K562 (cell line): Measurements from ENCODE around the gene FBP1.

Experiments used
- RFX7 ChIP-seq: fragments of 250-450 bp; sonication (Bioruptor Pico); IDR thresholded peaks from 2 replicates; pipeline ENCODE4 v1.5.1; 2021; ENCODE audit warnings: mild to moderate bottlenecking
- ZFP1 ChIP-seq: fragments of 450-650 bp; formaldehyde crosslinking; IDR thresholded peaks from 2 replicates; pipeline ENCODE4 v1.4.0; 2020; ENCODE audit warnings: mild to moderate bottlenecking, mixed read lengths
- ZFP36 ChIP-seq: fragments of 150-350 bp; IDR thresholded peaks from 2 replicates; pipeline ENCODE4 v1.6.1; 2018; ENCODE audit warnings: low read length, low read depth; ENCODE audit not compliant: partially characterized antibody
- ZFX ChIP-seq: sonication (generic); formaldehyde crosslinking; IDR thresholded peaks from 2 replicates; pipeline ENCODE4 v1.8.0; 2022; ENCODE audit warnings: mild to moderate bottlenecking, missing genetic modification reagents, moderate library complexity

DNA sequence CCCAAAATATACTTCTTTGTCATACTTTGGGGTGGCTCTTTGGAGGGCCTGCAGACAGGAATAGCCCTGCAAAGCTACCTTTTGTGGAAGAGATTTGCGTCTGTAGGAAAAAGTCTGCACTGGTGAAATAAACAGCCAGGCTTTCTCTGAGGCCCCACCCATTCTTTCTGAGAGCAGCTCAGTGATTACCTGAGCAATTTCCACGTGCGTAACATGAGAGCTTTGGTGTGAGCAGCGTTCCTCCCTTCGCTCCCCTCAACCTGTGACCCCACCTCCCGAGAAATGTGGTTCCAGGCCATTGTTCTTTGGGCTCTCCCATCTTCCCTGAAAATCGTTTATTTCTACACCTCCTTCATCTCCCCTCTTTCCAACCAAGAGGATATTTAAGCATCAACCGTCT is 23.8 kb upstream of the FBP1 start:
- TF ChIP-seq RFX7 (CRISPR knock-in tag) (no peak), ZFX (CRISPR knock-in tag) (no peak), ZFP1 (no peak), ZFP36 (no peak)
